Activated CD4-positive, alpha-beta T cell treated with anti-CD3 and anti-CD28 coated beads, Interleukin-2, amount 10 ng/mL, durations not matched to agents 7 days and 5 days (primary cell): ENCODE results near the gene PRPF31. TPM values are rescaled to one million over a fixed set of nuclear protein-coding genes. Genes with fewer than 3 reads are reported as not detected.

Experiments
- CTCF ChIA-PET: fragments of 350-600 bp; sonication (Branson Sonifier 250); formaldehyde crosslinking; loops from one replicate; lab custom pipeline; 2021; ENCODE audit warnings: antibody characterized with exemption; lab: Charles Lee
- POLR2A ChIA-PET: fragments of 350-600 bp; sonication (Branson Sonifier 250); formaldehyde crosslinking; loops from one replicate; lab custom pipeline; 2021; ENCODE audit warnings: antibody characterized with exemption; lab: Charles Lee
- DNase-seq: peaks from one replicate; pipeline ENCODE4 v3.0.0-alpha.2; 2020
- H3K27ac Mint-ChIP-seq: one replicate; pipeline ENCODE4 v1.8.0; 2021; ENCODE audit warnings: mild to moderate bottlenecking, moderate library complexity, mixed read lengths
- H3K27me3 Mint-ChIP-seq: one replicate; pipeline ENCODE4 v1.8.0; 2021; ENCODE audit warnings: mixed read lengths
- H3K36me3 Mint-ChIP-seq: one replicate; pipeline ENCODE4 v1.8.0; 2021; ENCODE audit warnings: low read depth, mixed read lengths
- H3K4me1 Mint-ChIP-seq: one replicate; pipeline ENCODE4 v1.8.0; 2021; ENCODE audit warnings: mixed read lengths
- H3K4me3 Mint-ChIP-seq: one replicate; pipeline ENCODE4 v1.8.0; 2021; ENCODE audit warnings: mild to moderate bottlenecking, moderate library complexity, mixed read lengths
- H3K9me3 Mint-ChIP-seq: one replicate; pipeline ENCODE4 v1.8.0; 2021; ENCODE audit warnings: mixed read lengths
- total RNA-seq, 2 experiments: library from RNA; stranded (reverse); gene quantifications; one replicate each; pipeline ENCODE4 v1.2.3, GENCODE V29; 2021

The PRPF31 gene
- total RNA-seq, 2 experiments from 2014 or later = 74.1 to 83.8 TPM

GRCh38 chr19:54179262-54179852 lies 63.8 kb downstream of the PRPF31 start:
- CTCF ChIA-PET = interaction anchor here (0.5 to 0.9 kb wide), 2 partner anchors 10 to 282 kb away, joined by 3 read pairs; partner anchors contain the start of gene MBOAT7
- H3K4me3 Mint-ChIP-seq = no peak overlapping the region
- peaks cover 1% of the 10 kb centered on the region for H3K4me1 Mint-ChIP-seq
- H3K27ac Mint-ChIP-seq = no peak overlapping the region
- peaks cover 11% of the 10 kb centered on the region for H3K36me3 Mint-ChIP-seq
- no peaks in the 10 kb centered on the region for H3K9me3 Mint-ChIP-seq
- POLR2A ChIA-PET = no interaction called here
- no peaks in the 10 kb centered on the region for H3K27me3 Mint-ChIP-seq
- DNase-seq = no peak

- Mint-ChIP-seq H3K36me3 (peaks cover 11% of the 10 kb centered on the region), H3K27ac (no peak overlapping the region), H3K4me1 (peaks cover 1% of the 10 kb centered on the region), H3K9me3 (no peaks in the 10 kb centered on the region), H3K4me3 (no peak overlapping the region), H3K27me3 (no peaks in the 10 kb centered on the region)
- ChIA-PET POLR2A (no interaction called here), CTCF (no interaction called here)
- no peak for DNase-seq
These were observed 64.4 kb downstream of the PRPF31 start for GRCh38 chr19:54179921-54180461.

GRCh38 chr19:54180691-54181091 lies 65.1 kb downstream of the PRPF31 start:
- no peak for DNase-seq
- peaks cover 11% of the 10 kb centered on the region for H3K36me3 Mint-ChIP-seq
- H3K27ac Mint-ChIP-seq = no peak overlapping the region
- CTCF ChIA-PET = no interaction called here
- POLR2A ChIA-PET = no interaction called here
- H3K4me1 Mint-ChIP-seq = peaks cover 1% of the 10 kb centered on the region
- H3K4me3 Mint-ChIP-seq = no peak overlapping the region
- no peaks in the 10 kb centered on the region for H3K9me3 Mint-ChIP-seq
- H3K27me3 Mint-ChIP-seq = no peaks in the 10 kb centered on the region

Other genes with a start within 250 kb of the PRPF31 start
- 100 to 1,000 TPM; 107 to 122 TPM for gene MYADM, start 247.9 kb upstream of the PRPF31 start, total RNA-seq
- under 1 TPM; 0.40 to 0.45 TPM for gene PRKCG, start 233.6 kb upstream of the PRPF31 start, total RNA-seq
- gene CACNG7, start 206.5 kb upstream of the PRPF31 start, total RNA-seq = not detected
- not detected for gene CACNG8, start 152.8 kb upstream of the PRPF31 start, total RNA-seq
- gene CACNG6, start 124.1 kb upstream of the PRPF31 start, total RNA-seq = not detected
- not detected for gene VSTM1, start 51.9 kb upstream of the PRPF31 start, total RNA-seq
- not detected for gene TARM1, start 34.4 kb upstream of the PRPF31 start, total RNA-seq
- gene OSCAR, start 15.0 kb upstream of the PRPF31 start, total RNA-seq = under 1 TPM; 0.15 to 0.32 TPM
- 100 to 1,000 TPM; 128 to 148 TPM for gene NDUFA3, start 12.9 kb upstream of the PRPF31 start, total RNA-seq
- gene TFPT, start 97 bp upstream of the PRPF31 start, total RNA-seq = 10 to 100 TPM; 39.5 to 42.4 TPM
- 10 to 100 TPM; 63.7 to 64.8 TPM for gene CNOT3, start 22.0 kb downstream of the PRPF31 start, total RNA-seq
- gene LENG1, start 44.0 kb downstream of the PRPF31 start, total RNA-seq = 1 to 10 TPM; 7.6 to 9.1 TPM
- 1 to 10 TPM; 4.6 to 4.9 TPM for gene TMC4, start 57.4 kb downstream of the PRPF31 start, total RNA-seq
- gene MBOAT7, start 73.8 kb downstream of the PRPF31 start, total RNA-seq = 10 to 100 TPM; 56.0 to 61.0 TPM
- 10 to 100 TPM in 1 of 2 experiments, 1 to 10 TPM in 1; 7.9 to 10.2 TPM for gene TSEN34, start 75.6 kb downstream of the PRPF31 start, total RNA-seq
- 1,000 to 10,000 TPM; 1,257 to 1,351 TPM for gene RPS9, start 85.1 kb downstream of the PRPF31 start, total RNA-seq
- 1 to 10 TPM in 1 of 2 experiments, under 1 TPM in 1; 0.62 to 2.0 TPM for gene LILRB3, start 107.3 kb downstream of the PRPF31 start, total RNA-seq
- under 1 TPM; 0.37 to 0.45 TPM for gene LILRA6, start 127.0 kb downstream of the PRPF31 start, total RNA-seq
- not detected for gene LILRB5, start 141.5 kb downstream of the PRPF31 start, total RNA-seq
- gene LILRB2, start 165.4 kb downstream of the PRPF31 start, total RNA-seq = not detected
- not detected for gene LILRA5, start 197.4 kb downstream of the PRPF31 start, total RNA-seq
- not detected for gene LILRA4, start 223.4 kb downstream of the PRPF31 start, total RNA-seq
- 10 to 100 TPM; 54.0 to 59.3 TPM for gene LAIR1, start 249.2 kb downstream of the PRPF31 start, total RNA-seq